ENCODE measurements around the gene KRT15. TPM values are rescaled to one million over a fixed set of nuclear protein-coding genes. Genes with fewer than 3 reads are reported as not detected.
A peak's percentile ranks its signal among the peaks of the same experiment; 100 is the strongest.

The KRT15 gene
- total and polyA plus RNA-seq, 5 donors = 0.11 TPM; not detected in 4

- Histone ChIP-seq H3K4me1 (ENCODE audit: control insufficient read depth, insufficient read depth, low read length) (no peaks in the 10 kb centered on the region), H3K9me3 (ENCODE audit: control insufficient read depth, low read length) (peaks cover 1% of the 10 kb centered on the region), H3K4me3 (ENCODE audit: low read length) (no peak overlapping the region), H3K27ac (ENCODE audit: low read length) (no peak overlapping the region), H3K27me3 (ENCODE audit: control insufficient read depth, insufficient read depth) (no peaks in the 10 kb centered on the region)
- 46% methylated on average over 8 of the region's 8 CpGs for WGBS
- DNase-seq = no peak
- no peak for ATAC-seq
- intact Hi-C loops (cut with DNase I) = no loop called here
Measured at GRCh38 chr17:41474863-41475262, 43.8 kb downstream of the KRT15 start.

- peaks cover 1% of the 10 kb centered on the region for H3K9me3 ChIP-seq (ENCODE audit: control insufficient read depth, low read length)
- no peak overlapping the region for H3K27ac ChIP-seq (ENCODE audit: low read length)
- H3K4me3 ChIP-seq (ENCODE audit: low read length) = no peak overlapping the region
- no peak for ATAC-seq
- no peaks in the 10 kb centered on the region for H3K4me1 ChIP-seq (ENCODE audit: control insufficient read depth, insufficient read depth, low read length)
- H3K27me3 ChIP-seq (ENCODE audit: control insufficient read depth, insufficient read depth) = no peaks in the 10 kb centered on the region
- DNase-seq = no peak
- intact Hi-C loops (cut with DNase I) = no loop called here
Measured at GRCh38 chr17:41468346-41468745, 50.3 kb downstream of the KRT15 start.

DNA sequence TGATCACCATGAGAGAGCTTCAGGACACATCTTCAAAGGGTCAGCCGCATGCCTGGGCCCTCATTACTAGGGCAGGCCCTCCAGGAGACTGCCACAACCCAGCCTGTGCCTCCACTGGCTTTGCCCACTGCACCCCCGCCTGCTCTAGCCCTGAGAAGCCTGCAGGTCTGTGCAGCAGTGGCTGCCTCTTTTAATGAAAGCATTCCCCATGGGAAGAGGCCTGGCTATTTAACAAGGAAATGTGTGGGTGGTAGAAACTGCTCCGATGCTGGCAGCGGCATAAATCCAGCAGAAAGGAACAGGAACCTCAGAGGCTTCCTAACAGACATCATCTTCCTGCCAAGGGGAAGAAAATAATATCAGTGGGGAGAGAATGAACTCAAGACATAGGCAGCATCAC, 51.1 kb downstream of the KRT15 start:
- H3K4me1 ChIP-seq (ENCODE audit: control insufficient read depth, insufficient read depth, low read length) = no peaks in the 10 kb centered on the region
- ATAC-seq = no peak
- 53% methylated on average over 4 of the region's 4 CpGs for WGBS
- intact Hi-C loops (cut with DNase I) = no loop called here
- no peaks in the 10 kb centered on the region for H3K9me3 ChIP-seq (ENCODE audit: control insufficient read depth, low read length)
- H3K4me3 ChIP-seq (ENCODE audit: low read length) = no peak overlapping the region
- no peak for DNase-seq
- no peak overlapping the region for H3K27ac ChIP-seq (ENCODE audit: low read length)
- H3K27me3 ChIP-seq (ENCODE audit: control insufficient read depth, insufficient read depth) = no peaks in the 10 kb centered on the region

- Histone ChIP-seq H3K27me3 (ENCODE audit: control insufficient read depth, insufficient read depth) (no peaks in the 10 kb centered on the region), H3K4me1 (ENCODE audit: control insufficient read depth, insufficient read depth, low read length) (no peaks in the 10 kb centered on the region), H3K4me3 (ENCODE audit: low read length) (no peak within 1 kb of the TSS), H3K27ac (ENCODE audit: low read length) (no peak within 1 kb of the TSS), H3K9me3 (ENCODE audit: control insufficient read depth, low read length) (no peaks in the 10 kb centered on the region)
- no peak for DNase-seq
- intact Hi-C loops (cut with DNase I) = no loop called here
- ATAC-seq = no peak
- WGBS = 92% methylated on average over 14 of the region's 14 CpGs
Measured at GRCh38 chr17:41466988-41467387, 51.7 kb downstream of the KRT15 start, which contains the start of gene KRT32. Gene KRT32 (minus strand): TSS chr17:41467386. CDS start chr17:41467325, 61 bp downstream.

- no peaks in the 10 kb centered on the region for H3K27me3 ChIP-seq (ENCODE audit: control insufficient read depth, insufficient read depth)
- no peaks in the 10 kb centered on the region for H3K9me3 ChIP-seq (ENCODE audit: control insufficient read depth, low read length)
- peak; percentile 88 to 90 for ATAC-seq
- no peak overlapping the region for H3K27ac ChIP-seq (ENCODE audit: low read length)
- H3K4me1 ChIP-seq (ENCODE audit: control insufficient read depth, insufficient read depth, low read length) = no peaks in the 10 kb centered on the region
- DNase-seq = peak; percentile 41 to 64 (median 63)
- 21% methylated on average over 6 of the region's 6 CpGs for WGBS
- intact Hi-C loops (cut with DNase I) = no loop called here
- H3K4me3 ChIP-seq (ENCODE audit: low read length) = no peak overlapping the region
Measured at GRCh38 chr17:41464682-41465081, 54.0 kb downstream of the KRT15 start.

- Histone ChIP-seq H3K4me3 (ENCODE audit: low read length) (no peak overlapping the region), H3K9me3 (ENCODE audit: control insufficient read depth, low read length) (no peaks in the 10 kb centered on the region), H3K27ac (ENCODE audit: low read length) (no peak overlapping the region), H3K4me1 (ENCODE audit: control insufficient read depth, insufficient read depth, low read length) (no peaks in the 10 kb centered on the region), H3K27me3 (ENCODE audit: control insufficient read depth, insufficient read depth) (no peaks in the 10 kb centered on the region)
- intact Hi-C loops (cut with DNase I) = no loop called here
- WGBS = 87% methylated on average over 11 of the region's 11 CpGs
- ATAC-seq (no peak), DNase-seq (no peak)
Measured at GRCh38 chr17:41464173-41464572, 54.5 kb downstream of the KRT15 start.

- Histone ChIP-seq H3K4me1 (ENCODE audit: control insufficient read depth, insufficient read depth, low read length) (no peaks in the 10 kb centered on the region), H3K4me3 (ENCODE audit: low read length) (no peak overlapping the region), H3K27ac (ENCODE audit: low read length) (no peak overlapping the region), H3K9me3 (ENCODE audit: control insufficient read depth, low read length) (no peaks in the 10 kb centered on the region), H3K27me3 (ENCODE audit: control insufficient read depth, insufficient read depth) (no peaks in the 10 kb centered on the region)
- no peak for ATAC-seq
- whole genome bisulfite sequencing = 89% methylated on average over 8 of the region's 8 CpGs
- no peak for DNase-seq
- intact Hi-C loops (cut with DNase I) = no loop called here
Measured at GRCh38 chr17:41463746-41464145, 54.9 kb downstream of the KRT15 start.

Small RNA genes within 50 kb of the gene (microRNA-seq; reads per million reads assigned to microRNA genes)
- gene MIR6510 = 0 reads per million in 2 donors

Other genes starting within 250 kb of the KRT15 start
- not detected for gene KRTAP9-7, start 243.2 kb downstream of the KRT15 start, total RNA-seq
- not detected for gene KRTAP9-7, start 243.2 kb downstream of the KRT15 start, polyA plus RNA-seq
- not detected for gene KRTAP29-1, start 216.0 kb downstream of the KRT15 start, total RNA-seq
- not detected for gene KRTAP29-1, start 216.0 kb downstream of the KRT15 start, polyA plus RNA-seq
- not detected for gene KRTAP16-1, start 209.6 kb downstream of the KRT15 start, total RNA-seq
- not detected for gene KRTAP16-1, start 209.6 kb downstream of the KRT15 start, polyA plus RNA-seq
- not detected for gene KRTAP17-1, start 203.2 kb downstream of the KRT15 start, total RNA-seq
- not detected for gene KRTAP17-1, start 203.2 kb downstream of the KRT15 start, polyA plus RNA-seq
- gene KRT33A, start 168.1 kb downstream of the KRT15 start, total RNA-seq = not detected
- not detected for gene KRT33A, start 168.1 kb downstream of the KRT15 start, polyA plus RNA-seq
- gene KRT33B, start 149.1 kb downstream of the KRT15 start, total RNA-seq = not detected
- not detected for gene KRT33B, start 149.1 kb downstream of the KRT15 start, polyA plus RNA-seq
- not detected for gene KRT34, start 136.6 kb downstream of the KRT15 start, total RNA-seq
- not detected for gene KRT34, start 136.6 kb downstream of the KRT15 start, polyA plus RNA-seq
- gene KRT31, start 121.3 kb downstream of the KRT15 start, total RNA-seq = not detected
- not detected for gene KRT31, start 121.3 kb downstream of the KRT15 start, polyA plus RNA-seq
- gene KRT37, start 94.3 kb downstream of the KRT15 start, total RNA-seq = not detected
- gene KRT37, start 94.3 kb downstream of the KRT15 start, polyA plus RNA-seq = not detected
- gene KRT38, start 77.9 kb downstream of the KRT15 start, total RNA-seq = not detected
- not detected for gene KRT38, start 77.9 kb downstream of the KRT15 start, polyA plus RNA-seq
- gene KRT32, start 51.5 kb downstream of the KRT15 start, total RNA-seq = not detected
- not detected for gene KRT32, start 51.5 kb downstream of the KRT15 start, polyA plus RNA-seq
- not detected for gene KRT35, start 37.7 kb downstream of the KRT15 start, total RNA-seq
- not detected for gene KRT35, start 37.7 kb downstream of the KRT15 start, polyA plus RNA-seq
- not detected for gene KRT36, start 29.0 kb downstream of the KRT15 start, total RNA-seq
- gene KRT36, start 29.0 kb downstream of the KRT15 start, polyA plus RNA-seq = not detected
- gene KRT13, start 13.3 kb downstream of the KRT15 start, total RNA-seq = not detected
- gene KRT13, start 13.3 kb downstream of the KRT15 start, polyA plus RNA-seq = 2.1 TPM
- gene KRT19, start 9.4 kb upstream of the KRT15 start, total RNA-seq = 1 to 10 TPM; 2.1 to 3.5 (median 3.0) TPM
- gene KRT19, start 9.4 kb upstream of the KRT15 start, polyA plus RNA-seq = 0.72 TPM
- gene KRT9, start 53.2 kb upstream of the KRT15 start, total RNA-seq = not detected
- gene KRT9, start 53.2 kb upstream of the KRT15 start, polyA plus RNA-seq = not detected
- gene KRT14, start 68.0 kb upstream of the KRT15 start, total RNA-seq = not detected
- 0.11 TPM for gene KRT14, start 68.0 kb upstream of the KRT15 start, polyA plus RNA-seq
- gene KRT16, start 93.9 kb upstream of the KRT15 start, total RNA-seq = not detected
- 0.27 TPM for gene KRT16, start 93.9 kb upstream of the KRT15 start, polyA plus RNA-seq
- gene KRT17, start 105.7 kb upstream of the KRT15 start, total RNA-seq = not detected
- gene KRT17, start 105.7 kb upstream of the KRT15 start, polyA plus RNA-seq = 0.09 TPM
- gene EIF1, start 170.0 kb upstream of the KRT15 start, total RNA-seq = 1,000 to 10,000 TPM in 2 of 4 donors, 100 to 1,000 TPM in 2; 959 to 1,186 (median 1,014) TPM
- 983 TPM for gene EIF1, start 170.0 kb upstream of the KRT15 start, polyA plus RNA-seq
- gene GAST, start 193.4 kb upstream of the KRT15 start, total RNA-seq = not detected
- not detected for gene GAST, start 193.4 kb upstream of the KRT15 start, polyA plus RNA-seq
- not detected for gene HAP1, start 215.8 kb upstream of the KRT15 start, total RNA-seq
- gene HAP1, start 215.8 kb upstream of the KRT15 start, polyA plus RNA-seq = 0.05 TPM

Measured in right cardiac atrium (tissue), 5 donors.